Tibial nerve (tissue), 4 donors: ENCODE results near the gene ALDH3A2.

Experiments used
- EP300 ChIP-seq, 2 donors: sonication (generic); formaldehyde crosslinking; IDR thresholded peaks; one replicate each; pipeline ENCODE4 v1.6.1; 2017; ENCODE audit warnings: antibody characterized with exemption in 2 of 2, mild to moderate bottlenecking in 1 of 2
- POLR2A ChIP-seq, 2 donors: fragments of 450-650 bp; IDR thresholded peaks; one replicate each; pipeline ENCODE4 v1.6.1; 2017; ENCODE audit warnings: antibody characterized with exemption in 2 of 2, mild to moderate bottlenecking in 2 of 2, moderate library complexity in 2 of 2
- TF ChIP-seq, protein P1 (sequence below), 5 experiments: fragments of 200-600 bp in 3 of 5; fragments of 450-650 bp in 2 of 5; sonication (generic) in 3 of 5; IDR thresholded peaks; one replicate each; pipeline ENCODE4 v1.5.1; 2016 to 2019; ENCODE audit warnings: antibody characterized with exemption in 5 of 5, mild to moderate bottlenecking in 3 of 5, moderate library complexity in 2 of 5

DNA sequence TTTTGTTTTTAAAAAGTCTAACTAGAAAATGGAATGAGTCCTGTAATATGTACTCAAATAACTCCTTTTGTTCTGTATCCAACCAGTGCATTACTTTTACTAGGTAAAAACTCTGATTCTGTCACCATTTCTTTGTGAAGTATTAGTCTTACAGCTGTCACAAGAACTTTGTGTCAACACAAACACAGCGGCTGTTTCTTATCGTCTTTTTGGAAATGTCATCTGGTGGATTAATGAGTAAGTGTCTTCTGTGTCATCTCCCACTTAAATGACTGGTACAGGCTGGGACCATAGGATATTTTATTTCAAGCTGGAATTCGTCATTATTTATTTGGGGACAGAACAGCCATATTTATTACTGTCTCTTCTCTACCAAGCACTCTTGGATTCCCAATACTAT lies 19.1 kb upstream of the ALDH3A2 start:
- TF ChIP-seq, protein P1, sequence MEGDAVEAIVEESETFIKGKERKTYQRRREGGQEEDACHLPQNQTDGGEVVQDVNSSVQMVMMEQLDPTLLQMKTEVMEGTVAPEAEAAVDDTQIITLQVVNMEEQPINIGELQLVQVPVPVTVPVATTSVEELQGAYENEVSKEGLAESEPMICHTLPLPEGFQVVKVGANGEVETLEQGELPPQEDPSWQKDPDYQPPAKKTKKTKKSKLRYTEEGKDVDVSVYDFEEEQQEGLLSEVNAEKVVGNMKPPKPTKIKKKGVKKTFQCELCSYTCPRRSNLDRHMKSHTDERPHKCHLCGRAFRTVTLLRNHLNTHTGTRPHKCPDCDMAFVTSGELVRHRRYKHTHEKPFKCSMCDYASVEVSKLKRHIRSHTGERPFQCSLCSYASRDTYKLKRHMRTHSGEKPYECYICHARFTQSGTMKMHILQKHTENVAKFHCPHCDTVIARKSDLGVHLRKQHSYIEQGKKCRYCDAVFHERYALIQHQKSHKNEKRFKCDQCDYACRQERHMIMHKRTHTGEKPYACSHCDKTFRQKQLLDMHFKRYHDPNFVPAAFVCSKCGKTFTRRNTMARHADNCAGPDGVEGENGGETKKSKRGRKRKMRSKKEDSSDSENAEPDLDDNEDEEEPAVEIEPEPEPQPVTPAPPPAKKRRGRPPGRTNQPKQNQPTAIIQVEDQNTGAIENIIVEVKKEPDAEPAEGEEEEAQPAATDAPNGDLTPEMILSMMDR (IDR thresholded peaks at IDR 0.05), result no peak
- TF ChIP-seq POLR2A (IDR thresholded peaks at IDR 0.05), result no peak
- no peak for TF ChIP-seq EP300 (IDR thresholded peaks at IDR 0.05)
